Measurements from ENCODE around the gene PTRHD1.

The PTRHD1 gene

GRCh38 chr2:24826773-24827145, 33.6 kb upstream of the PTRHD1 start:
- H3K4me3 ChIP-seq (ENCODE audit: low read depth, low read length), result no peak overlapping the region
- TF ChIP-seq CTCF (IDR thresholded peaks at IDR 0.05; ENCODE audit: low read depth, low read length) (no peak), MAX (IDR thresholded peaks at IDR 0.05; ENCODE audit: low read depth, low read length) (no peak), MYC (IDR thresholded peaks at IDR 0.05; ENCODE audit: low read depth, low read length) (no peak), POLR2A (IDR thresholded peaks at IDR 0.05; ENCODE audit: extremely low read depth, insufficient read length) (no peak)
- no peak for DNase-seq (ENCODE audit: low read depth)

- no peak overlapping the region for H3K4me3 ChIP-seq (ENCODE audit: low read depth, low read length)
- TF ChIP-seq CTCF (IDR thresholded peaks at IDR 0.05; ENCODE audit: low read depth, low read length), result no peak
- no peak for TF ChIP-seq MAX (IDR thresholded peaks at IDR 0.05; ENCODE audit: low read depth, low read length)
- TF ChIP-seq MYC (IDR thresholded peaks at IDR 0.05; ENCODE audit: low read depth, low read length), result no peak
- TF ChIP-seq POLR2A (IDR thresholded peaks at IDR 0.05; ENCODE audit: extremely low read depth, insufficient read length), result no peak
- no peak for DNase-seq (ENCODE audit: low read depth)
Measured at GRCh38 chr2:24825883-24826772, 32.9 kb upstream of the PTRHD1 start.

- H3K4me3 ChIP-seq (ENCODE audit: low read depth, low read length), result no peak overlapping the region
- TF ChIP-seq POLR2A (IDR thresholded peaks at IDR 0.05; ENCODE audit: extremely low read depth, insufficient read length) (no peak), MAX (IDR thresholded peaks at IDR 0.05; ENCODE audit: low read depth, low read length) (no peak), MYC (IDR thresholded peaks at IDR 0.05; ENCODE audit: low read depth, low read length) (no peak), CTCF (IDR thresholded peaks at IDR 0.05; ENCODE audit: low read depth, low read length) (peak; percentile 83)
- peak; percentile 55 for DNase-seq (ENCODE audit: low read depth)
Measured at GRCh38 chr2:24824966-24825882, 32.0 kb upstream of the PTRHD1 start.

GRCh38 chr2:24824071-24824588, 30.9 kb upstream of the PTRHD1 start:
- DNase-seq (ENCODE audit: low read depth), result no peak
- no peak for TF ChIP-seq MYC (IDR thresholded peaks at IDR 0.05; ENCODE audit: low read depth, low read length)
- TF ChIP-seq MAX (IDR thresholded peaks at IDR 0.05; ENCODE audit: low read depth, low read length), result no peak
- no peak for TF ChIP-seq CTCF (IDR thresholded peaks at IDR 0.05; ENCODE audit: low read depth, low read length)
- TF ChIP-seq POLR2A (IDR thresholded peaks at IDR 0.05; ENCODE audit: extremely low read depth, insufficient read length), result no peak
- H3K4me3 ChIP-seq (ENCODE audit: low read depth, low read length), result no peak overlapping the region

- H3K4me3 ChIP-seq (ENCODE audit: low read depth, low read length), result no peak overlapping the region
- DNase-seq (ENCODE audit: low read depth), result no peak
- TF ChIP-seq POLR2A (IDR thresholded peaks at IDR 0.05; ENCODE audit: extremely low read depth, insufficient read length) (no peak), MAX (IDR thresholded peaks at IDR 0.05; ENCODE audit: low read depth, low read length) (no peak), MYC (IDR thresholded peaks at IDR 0.05; ENCODE audit: low read depth, low read length) (no peak), CTCF (IDR thresholded peaks at IDR 0.05; ENCODE audit: low read depth, low read length) (no peak)
Measured at GRCh38 chr2:24822049-24822706, 29.0 kb upstream of the PTRHD1 start.
